Kidney (tissue), 14 donors: ENCODE data around the gene MYOCOS. TPM values are rescaled to one million over a fixed set of nuclear protein-coding genes. Genes with fewer than 3 reads are reported as not detected.

Experiments used
- DNase-seq, 5 donors: peaks; one replicate each; pipeline ENCODE4 v3.0.0-alpha.2; 2013 to 2020
- FAIRE-seq: peaks from 2 replicates; lab custom pipeline; 2012; peaks lifted over from hg19 to GRCh38; lab: Jason Lieb, UNC
- H3K27ac ChIP-seq, 2 donors: one replicate each; pipeline ENCODE4 v1.7.0; 2013; ENCODE audit warnings: low read depth in 2 of 2, low read length in 2 of 2, inconsistent platforms in 1 of 2
- H3K27me3 ChIP-seq: one replicate; pipeline ENCODE4 v1.7.1; 2013; ENCODE audit warnings: low read length, inconsistent platforms; ENCODE audit not compliant: control insufficient read depth, insufficient read depth
- H3K36me3 ChIP-seq, 3 donors: one replicate each; pipeline versions ENCODE4 v1.7.0 to v1.7.1; 2013; ENCODE audit warnings: low read length in 3 of 3, control low read depth in 1 of 3, inconsistent platforms in 1 of 3; ENCODE audit not compliant: insufficient read depth in 3 of 3, control insufficient read depth in 2 of 3
- H3K4me1 ChIP-seq, 3 donors: one replicate each; pipeline versions ENCODE4 v1.7.0 to v1.7.1; 2013; ENCODE audit warnings: low read length in 3 of 3, inconsistent platforms in 1 of 3, low read depth in 1 of 3; ENCODE audit not compliant: control insufficient read depth in 2 of 3, insufficient read depth in 2 of 3
- H3K4me3 ChIP-seq, 3 donors: one replicate each; pipeline versions ENCODE4 v1.7.0 to v1.8.1; 2013; ENCODE audit warnings: low read length in 3 of 3, control low read depth in 1 of 3, inconsistent platforms in 1 of 3
- H3K9ac ChIP-seq, 3 donors: one replicate each; pipeline versions ENCODE4 v1.7.0 to v1.7.1; 2013; ENCODE audit warnings: low read length in 3 of 3, control low read depth in 1 of 3, inconsistent platforms in 1 of 3
- H3K9me3 ChIP-seq, 3 donors: one replicate each; pipeline versions ENCODE4 v1.7.0 to v1.7.1; 2013; ENCODE audit warnings: low read length in 3 of 3, control low read depth in 1 of 3, inconsistent platforms in 1 of 3; ENCODE audit not compliant: control insufficient read depth in 2 of 3, insufficient read depth in 1 of 3
- intact Hi-C: fragments of 100-400 bp; cut with DNase I; formaldehyde crosslinking; loops from one replicate; pipeline ENCODE4 v1.11.1; 2022
- polyA plus RNA-seq: library from polyadenylated mRNA; stranded (reverse); fragments of 350-450 nt; fragmentation: Illumina TruSeq; extraction: RNeasy Lipid Tissue Mini Kit (QIAGEN cat#74804); gene quantifications from one replicate; pipeline ENCODE4 v1.2.3, GENCODE V29; 2014; ENCODE audit warnings: low read depth, low replicate concordance; ENCODE audit not compliant: insufficient read depth
- total RNA-seq: library from RNA; stranded (reverse); fragmentation: NEBNext Ultra II Directional; extraction: Animal tissue kit (Norgen Biotek cat#: 25700); gene quantifications from one replicate; pipeline ENCODE4 v1.2.1, GENCODE V29; 2021
- TF ChIP-seq, protein P1 (sequence below): IDR thresholded peaks from 3 replicates; pipeline ENCODE4 v1.5.1; 2012; ENCODE audit warnings: mild to moderate bottlenecking, moderate library complexity, borderline replicate concordance; ENCODE audit not compliant: insufficient read depth; ENCODE audit errors: extremely low read depth
- donor health status: control.
- donor health status: control.
- donor health status: control.
- donor health status: control.
- donor health status: control.
- donor health status: DM: yes; HTN: yes; CAD: no.
- donor health status: Normal renal cell carcinoma (clear cell type).

MYOCOS gene
- total and polyA plus RNA-seq, 2 donors from 2014 or later: 0.54 TPM

- no peak for DNase-seq
- FAIRE-seq: no peak
- H3K9me3 ChIP-seq: no peaks in the 10 kb centered on the region
- TF ChIP-seq, protein P1, sequence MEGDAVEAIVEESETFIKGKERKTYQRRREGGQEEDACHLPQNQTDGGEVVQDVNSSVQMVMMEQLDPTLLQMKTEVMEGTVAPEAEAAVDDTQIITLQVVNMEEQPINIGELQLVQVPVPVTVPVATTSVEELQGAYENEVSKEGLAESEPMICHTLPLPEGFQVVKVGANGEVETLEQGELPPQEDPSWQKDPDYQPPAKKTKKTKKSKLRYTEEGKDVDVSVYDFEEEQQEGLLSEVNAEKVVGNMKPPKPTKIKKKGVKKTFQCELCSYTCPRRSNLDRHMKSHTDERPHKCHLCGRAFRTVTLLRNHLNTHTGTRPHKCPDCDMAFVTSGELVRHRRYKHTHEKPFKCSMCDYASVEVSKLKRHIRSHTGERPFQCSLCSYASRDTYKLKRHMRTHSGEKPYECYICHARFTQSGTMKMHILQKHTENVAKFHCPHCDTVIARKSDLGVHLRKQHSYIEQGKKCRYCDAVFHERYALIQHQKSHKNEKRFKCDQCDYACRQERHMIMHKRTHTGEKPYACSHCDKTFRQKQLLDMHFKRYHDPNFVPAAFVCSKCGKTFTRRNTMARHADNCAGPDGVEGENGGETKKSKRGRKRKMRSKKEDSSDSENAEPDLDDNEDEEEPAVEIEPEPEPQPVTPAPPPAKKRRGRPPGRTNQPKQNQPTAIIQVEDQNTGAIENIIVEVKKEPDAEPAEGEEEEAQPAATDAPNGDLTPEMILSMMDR: no peak
- no peak overlapping the region for H3K4me3 ChIP-seq
- H3K9ac ChIP-seq: no peak overlapping the region
- no peak overlapping the region for H3K27ac ChIP-seq
- no peaks in the 10 kb centered on the region for H3K36me3 ChIP-seq
- peaks cover 0 to 6% (median 0%) of the 10 kb centered on the region in 3 donors for H3K4me1 ChIP-seq
- H3K27me3 ChIP-seq: no peaks in the 10 kb centered on the region
- intact Hi-C loops: loop anchor here (10.0 kb wide), 1 partner anchor 345 kb away; no protein-coding TSS in a partner anchor
Measured at GRCh38 chr1:171640225-171640624, 18.2 kb downstream of the MYOCOS start.

DNA sequence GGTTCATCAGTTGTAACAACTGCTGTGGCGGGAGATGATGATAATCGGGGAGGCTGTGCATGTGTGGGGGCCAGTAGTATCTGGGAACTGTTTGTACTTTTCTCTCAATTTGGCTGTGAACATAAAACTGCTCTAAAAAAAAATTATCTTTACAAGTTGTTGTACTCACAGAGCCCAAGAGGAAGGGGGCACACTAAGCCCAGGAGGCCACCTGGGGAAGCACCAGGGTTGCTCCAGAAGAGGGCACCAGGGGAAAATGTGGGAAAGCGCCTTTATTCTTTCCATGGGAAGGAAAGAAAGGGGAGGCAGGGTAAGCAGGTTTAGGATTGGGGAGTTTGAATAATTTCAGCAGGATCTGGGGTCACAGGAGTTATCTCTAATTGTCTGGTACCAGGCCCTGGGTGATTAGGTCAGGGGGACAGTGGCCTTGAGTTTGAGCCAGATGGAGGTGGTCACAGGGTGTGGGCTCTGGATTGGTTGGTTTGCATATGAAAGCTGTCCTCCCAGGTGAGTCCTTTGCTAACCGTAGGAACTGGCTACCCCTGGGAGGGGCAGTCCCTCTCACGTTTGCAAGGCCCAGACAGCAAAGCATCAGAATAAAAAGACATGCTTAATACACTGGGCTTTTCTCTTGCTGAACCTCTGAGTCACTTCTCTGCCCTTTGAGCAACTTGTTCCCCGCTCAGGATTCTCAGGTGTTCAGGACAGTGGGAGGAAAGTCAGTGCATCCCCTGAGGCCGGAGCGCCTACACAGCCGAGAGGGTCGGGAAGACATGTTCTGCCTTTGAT lies 19.2 kb downstream of the MYOCOS start:
- DNase-seq (no peak), FAIRE-seq (no peak)
- Histone ChIP-seq H3K9me3 (no peaks in the 10 kb centered on the region), H3K27ac (no peak overlapping the region), H3K36me3 (no peaks in the 10 kb centered on the region), H3K9ac (no peak overlapping the region), H3K4me1 (peaks cover 0 to 8% (median 0%) of the 10 kb centered on the region in 3 donors), H3K4me3 (no peak overlapping the region), H3K27me3 (no peaks in the 10 kb centered on the region)
- intact Hi-C loops: loop anchor here (10.0 kb wide), 1 partner anchor 344 kb away; no protein-coding TSS in a partner anchor
- TF ChIP-seq, protein P1: no peak

DNA sequence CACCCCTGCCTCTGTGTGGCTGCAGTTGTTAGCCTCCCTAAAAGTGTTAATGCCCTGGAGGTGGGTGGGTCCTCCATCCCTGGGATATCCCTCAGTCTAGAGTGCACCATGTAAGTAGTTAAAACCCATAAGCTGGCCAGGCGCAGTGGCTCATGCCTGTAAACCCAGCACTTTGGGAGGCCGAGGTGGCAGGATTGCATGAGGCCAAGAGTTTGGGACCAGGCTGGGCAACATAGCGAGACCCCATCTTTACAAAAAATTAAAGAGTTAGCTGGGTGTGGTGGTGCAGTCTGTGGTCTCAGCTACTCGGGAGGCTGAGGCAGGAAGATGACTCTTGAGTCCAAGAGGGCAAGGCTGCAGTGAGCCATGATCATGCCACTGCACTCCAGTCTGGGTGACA lies 20.2 kb downstream of the MYOCOS start:
- TF ChIP-seq, protein P1: no peak
- DNase-seq (no peak), FAIRE-seq (no peak)
- peaks cover 0 to 8% (median 0%) of the 10 kb centered on the region in 3 donors for H3K4me1 ChIP-seq
- no peaks in the 10 kb centered on the region for H3K36me3 ChIP-seq
- H3K27ac ChIP-seq: no peak overlapping the region
- no peak overlapping the region for H3K4me3 ChIP-seq
- H3K9ac ChIP-seq: no peak overlapping the region
- H3K27me3 ChIP-seq: no peaks in the 10 kb centered on the region
- intact Hi-C loops: loop anchor here (10.0 kb wide), 1 partner anchor 343 kb away; no protein-coding TSS in a partner anchor
- H3K9me3 ChIP-seq: no peaks in the 10 kb centered on the region
